NOMO-1 treated with DMSO at 0.1 percent for 48 hours (cell line): ENCODE data around the gene FLT1.
A peak's percentile ranks its signal among the peaks of the same experiment; 100 is the strongest.

Source experiments
- DNase-seq: peaks from one replicate; lab custom pipeline; 2025; ENCODE audit not compliant: unreplicated experiment; lab: John Stamatoyannopoulos, UW

The FLT1 gene

DNA sequence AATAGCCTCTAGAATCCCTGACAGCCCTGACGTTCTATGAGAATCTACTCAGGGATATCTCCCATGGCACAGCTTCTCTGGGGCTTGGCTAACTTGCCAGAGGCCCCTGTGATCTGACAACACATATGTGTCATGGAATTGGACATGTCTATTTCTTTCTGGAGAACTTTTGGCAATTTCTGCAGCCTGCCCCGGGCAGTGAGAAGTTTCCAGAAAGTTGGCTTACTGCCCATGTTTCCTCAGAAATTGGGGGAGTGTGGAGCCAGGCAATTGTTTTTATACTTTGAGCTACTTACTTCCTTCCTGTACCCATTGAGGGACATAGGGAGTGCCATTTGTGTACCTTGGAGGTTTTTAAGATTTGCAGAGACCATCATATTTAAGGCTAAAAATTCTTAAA is 98.9 kb downstream of the FLT1 start:
- DNase-seq: no peak

- peak; percentile 95 for DNase-seq
Observed at GRCh38 chr13:28394422-28394821, 100.5 kb downstream of the FLT1 start.

GRCh38 chr13:28392896-28393505 is 101.9 kb downstream of the FLT1 start:
- DNase-seq: no peak

- no peak for DNase-seq
Observed at GRCh38 chr13:28392428-28392827, 102.5 kb downstream of the FLT1 start.

DNA sequence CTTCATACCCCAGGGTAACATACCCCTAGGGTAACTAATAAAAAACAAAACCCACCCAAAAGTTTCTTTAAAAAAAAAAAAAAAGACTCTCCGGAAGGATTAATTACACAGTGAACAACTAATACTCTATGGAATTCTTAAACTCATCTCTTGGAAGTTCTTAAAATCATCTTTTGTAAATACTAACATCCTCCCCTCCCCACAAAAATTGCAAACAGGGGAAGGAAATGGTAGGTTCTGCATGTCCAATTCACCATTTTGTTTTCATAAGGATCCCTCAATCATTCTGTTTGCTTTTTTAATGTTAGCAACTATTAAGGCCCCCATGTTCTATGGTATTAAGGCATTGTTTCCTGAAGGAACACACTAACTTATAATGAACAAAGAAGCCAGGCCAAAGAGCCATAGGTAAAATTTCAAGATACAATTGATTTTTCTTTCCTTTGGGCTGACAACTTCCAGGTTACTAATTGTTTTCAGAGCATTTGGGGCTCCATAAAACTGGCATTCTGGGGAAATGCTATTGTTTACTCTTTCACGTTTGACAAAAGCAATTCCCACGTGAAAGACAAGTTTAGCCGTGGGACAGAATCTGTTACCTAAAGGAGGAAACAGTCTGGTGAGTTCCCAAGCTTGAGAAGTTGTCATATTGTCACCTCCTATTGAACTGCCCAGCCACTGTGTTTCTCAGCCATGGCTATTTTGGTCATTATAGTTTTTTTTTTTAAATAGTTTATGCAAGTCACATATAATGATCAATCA is 107.0 kb downstream of the FLT1 start:
- no peak for DNase-seq

DNA sequence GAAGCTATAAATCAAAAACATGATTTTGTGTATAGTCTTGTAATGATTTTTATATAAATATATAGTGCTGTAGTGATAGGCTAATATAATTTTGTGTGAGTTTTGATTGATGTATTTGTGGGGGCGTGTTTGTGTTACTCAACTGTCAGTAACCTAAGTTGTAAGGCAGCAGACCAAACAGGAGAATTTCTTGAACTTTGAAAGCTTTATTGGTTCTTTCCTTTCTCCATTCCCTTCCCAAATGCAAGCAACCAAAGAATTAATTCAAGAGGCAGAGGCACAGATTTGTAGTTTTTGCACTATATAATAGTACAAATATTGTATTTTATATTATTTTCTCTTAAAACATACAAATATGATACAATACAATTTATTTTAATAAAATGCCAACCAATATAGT is 109.6 kb downstream of the FLT1 start:
- DNase-seq: no peak

DNA sequence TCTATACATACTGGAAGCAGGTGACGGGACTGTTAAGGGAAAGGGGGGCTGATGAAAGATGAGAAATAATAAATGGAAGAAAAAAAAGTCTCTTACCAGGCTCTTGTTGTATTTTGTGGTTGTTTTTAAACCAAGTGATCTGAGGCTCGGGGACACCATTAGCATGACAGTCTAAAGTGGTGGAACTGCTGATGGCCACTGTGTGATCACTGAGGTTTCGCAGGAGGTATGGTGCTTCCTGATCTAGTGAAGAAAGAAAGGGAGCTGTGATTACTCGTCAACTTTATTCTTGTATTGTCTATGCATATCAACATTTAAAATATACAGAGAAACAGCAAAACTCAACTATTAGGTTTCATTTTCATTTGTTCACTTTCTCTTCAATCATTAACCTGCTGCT is 110.1 kb downstream of the FLT1 start:
- peak; percentile 37 for DNase-seq

DNA sequence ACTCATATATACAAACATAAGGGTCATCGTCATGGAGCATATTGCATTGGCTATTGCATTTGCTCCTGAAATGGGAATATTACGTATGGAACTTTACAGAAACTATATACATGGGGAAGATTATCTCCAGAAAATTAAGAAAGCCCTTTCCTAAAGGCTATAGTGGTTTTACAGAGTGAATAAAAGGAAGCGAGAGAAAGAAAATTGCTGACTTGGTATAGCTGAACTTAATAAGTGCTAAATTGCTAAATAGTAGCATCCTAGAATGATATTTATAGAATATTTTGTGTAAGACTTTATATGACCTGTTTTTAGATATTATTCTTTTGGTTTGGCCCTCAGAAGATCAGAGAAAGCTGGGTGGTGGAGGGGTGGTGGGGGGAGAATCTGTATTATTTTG is 114.6 kb downstream of the FLT1 start:
- peak; percentile 53 for DNase-seq

GRCh38 chr13:28379371-28380083 is 115.4 kb downstream of the FLT1 start:
- DNase-seq: no peak

- no peak for DNase-seq
Observed at GRCh38 chr13:28376604-28377003, 118.3 kb downstream of the FLT1 start.

DNA sequence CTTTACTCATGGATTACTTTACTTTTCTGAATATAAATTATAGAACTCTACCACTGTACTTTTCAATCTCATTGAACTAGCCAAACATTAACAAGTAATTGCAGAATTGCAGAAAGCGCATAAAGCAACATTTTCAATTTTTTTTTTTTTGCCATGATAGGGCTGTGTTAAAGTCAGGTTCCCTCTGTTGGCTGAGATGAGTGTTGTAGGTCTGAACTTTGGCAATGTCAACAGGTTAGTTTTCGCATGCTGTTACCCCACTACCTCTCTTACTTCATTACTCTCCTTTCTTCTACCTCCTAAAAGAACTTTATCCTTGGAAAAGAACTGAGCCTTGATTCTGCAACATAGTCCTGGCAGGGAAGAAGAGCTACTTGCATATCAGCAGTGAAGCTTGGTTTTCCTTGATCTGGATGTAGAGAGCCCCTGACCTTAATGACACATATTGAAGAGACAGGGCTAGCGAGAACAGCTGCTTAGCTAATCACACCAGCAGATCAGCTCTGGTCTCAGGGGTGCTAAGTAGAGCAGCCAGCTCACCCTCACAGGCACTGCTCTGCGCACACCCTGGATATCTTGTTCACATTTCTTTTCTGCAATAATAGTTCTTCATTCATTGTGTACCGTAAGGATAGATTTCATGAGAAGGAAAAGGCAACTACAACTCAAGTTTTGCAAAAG is 119.5 kb downstream of the FLT1 start:
- no peak for DNase-seq

DNA sequence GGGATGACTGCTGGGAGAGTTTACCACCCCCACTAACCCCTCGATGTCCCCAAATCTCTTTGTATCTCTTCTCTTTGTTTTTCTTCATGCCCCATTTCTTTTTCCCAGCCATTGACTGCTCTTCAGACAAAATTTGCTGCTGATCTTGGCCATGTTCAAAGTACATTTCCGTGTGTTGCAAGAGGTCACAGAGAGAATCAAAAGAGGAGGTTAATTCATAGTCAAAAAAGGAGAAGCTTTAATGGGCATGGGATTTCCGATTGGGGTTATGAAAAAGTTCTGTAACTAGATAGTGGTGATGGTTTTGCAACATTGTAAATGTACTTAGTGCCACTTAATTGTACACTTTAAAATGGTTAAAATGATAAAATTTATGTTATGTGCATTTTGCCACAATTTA is 121.1 kb downstream of the FLT1 start:
- DNase-seq: peak; percentile 99

GRCh38 chr13:28370448-28370847 is 124.5 kb downstream of the FLT1 start:
- DNase-seq: no peak

DNA sequence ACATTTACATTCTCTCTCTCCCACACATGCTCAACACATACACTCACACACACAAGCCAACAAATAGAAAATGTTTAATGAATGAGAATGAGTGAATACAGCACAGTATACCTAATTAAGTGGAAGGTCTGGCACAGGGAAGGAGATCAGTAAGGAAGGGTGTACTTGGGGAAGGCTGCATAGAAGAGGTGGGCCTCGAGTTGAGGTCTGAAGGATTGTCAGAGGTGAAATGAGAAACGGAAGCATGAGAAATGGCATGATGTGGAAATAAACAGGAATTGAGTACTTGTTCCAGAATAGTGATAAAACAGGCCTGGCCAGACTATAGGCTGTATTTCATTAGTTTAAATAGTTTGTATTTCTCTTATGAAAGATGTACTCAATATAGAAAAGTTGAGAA is 136.2 kb downstream of the FLT1 start:
- peak; percentile 18 for DNase-seq

GRCh38 chr13:28357911-28358433 is 137.0 kb downstream of the FLT1 start:
- DNase-seq: peak; percentile 75

DNA sequence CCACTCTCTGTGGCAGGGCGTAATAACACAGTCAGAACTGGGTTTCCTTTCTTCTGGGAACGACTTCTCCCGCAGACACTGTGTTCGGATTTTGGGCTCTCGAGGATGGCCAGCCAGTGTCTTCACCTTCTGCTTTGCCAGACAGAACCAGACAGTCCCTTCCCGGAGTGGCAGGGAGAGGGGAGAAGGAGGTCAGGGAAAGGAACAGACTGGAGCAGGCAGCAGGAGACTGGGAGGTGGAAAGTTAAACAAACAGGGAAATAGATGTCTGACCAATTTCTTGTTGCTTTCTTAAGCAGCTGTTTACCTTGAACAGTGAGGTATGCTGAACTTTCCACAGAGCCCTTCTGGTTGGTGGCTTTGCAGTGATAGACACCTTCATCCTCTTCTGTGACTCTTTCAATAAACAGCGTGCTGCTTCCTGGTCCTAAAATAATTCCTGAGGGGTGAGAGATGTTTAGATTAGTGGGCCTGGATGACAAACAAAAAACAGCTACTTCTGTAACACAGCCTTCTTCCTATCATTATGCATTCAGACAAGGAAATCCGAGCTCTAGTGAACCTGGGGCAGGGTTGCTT is 137.6 kb downstream of the FLT1 start:
- no peak for DNase-seq

- peak; percentile 85 for DNase-seq
Observed at GRCh38 chr13:28356561-28357021, 138.3 kb downstream of the FLT1 start.

GRCh38 chr13:28355822-28356371 is 139.0 kb downstream of the FLT1 start:
- DNase-seq: peak; percentile 43

- DNase-seq: no peak
Observed at GRCh38 chr13:28355046-28355821, 139.7 kb downstream of the FLT1 start.

DNA sequence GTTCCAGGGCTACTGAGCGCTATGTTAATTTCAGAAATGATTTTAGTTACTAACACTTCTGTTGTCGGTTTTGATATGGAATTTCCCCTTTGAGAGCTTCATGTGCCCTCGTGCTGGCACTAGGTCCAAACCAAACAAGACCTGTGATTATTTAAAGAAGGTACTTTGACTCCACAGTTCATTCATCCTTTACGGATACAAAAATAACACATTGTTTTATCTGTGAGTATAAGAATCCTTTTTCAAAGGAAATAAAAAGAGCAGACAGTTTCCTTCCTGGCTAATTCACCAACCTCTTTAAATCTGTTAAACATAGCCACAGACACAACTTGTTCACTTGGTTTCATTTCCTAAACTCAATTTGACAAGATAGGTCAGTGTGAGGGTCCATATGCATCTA is 141.2 kb downstream of the FLT1 start:
- no peak for DNase-seq
